Common myeloid progenitor, CD34-positive (primary cell): Measurements from ENCODE around the gene PKNOX2.

Experiments used
- CTCF ChIA-PET: fragments of 350-600 bp; sonication (Branson Sonifier 250); formaldehyde crosslinking; loops from one replicate; lab custom pipeline; 2021; ENCODE audit warnings: antibody characterized with exemption; lab: Charles Lee
- POLR2A ChIA-PET: fragments of 350-600 bp; sonication (Branson Sonifier 250); formaldehyde crosslinking; loops from one replicate; lab custom pipeline; 2021; ENCODE audit warnings: antibody characterized with exemption; lab: Charles Lee
- DNase-seq, 3 donors: peaks; one replicate each; pipeline versions ENCODE4 v3.0.0 to v3.0.0-alpha.2; 2013
- H3K27ac ChIP-seq, 2 experiments: 1 replicate in 1 of 2; 2 replicates in 1 of 2; pipeline ENCODE4 v1.7.0; 2013; ENCODE audit warnings: inconsistent platforms in 2 of 2, low read length in 2 of 2, mild to moderate bottlenecking in 2 of 2, low read depth in 1 of 2, moderate library complexity in 1 of 2; ENCODE audit not compliant: severe bottlenecking in 2 of 2, insufficient read depth in 1 of 2, poor library complexity in 1 of 2
- H3K27me3 ChIP-seq, 5 experiments: replicated peaks in 2 of 5; 1 replicate in 3 of 5; 2 replicates in 2 of 5; pipeline versions ENCODE4 v1.6.1 to v1.7.0; 2013; ENCODE audit warnings: low read length in 4 of 5, mild to moderate bottlenecking in 2 of 5, moderate library complexity in 2 of 5, inconsistent platforms in 1 of 5; ENCODE audit not compliant: insufficient read depth in 5 of 5, control insufficient read depth in 4 of 5
- H3K36me3 ChIP-seq, 4 experiments: 1 replicate in 2 of 4; 2 replicates in 2 of 4; pipeline versions ENCODE4 v1.6.1 to v1.7.0; 2013; ENCODE audit warnings: low read length in 3 of 4, control low read depth in 1 of 4, mild to moderate bottlenecking in 1 of 4; ENCODE audit not compliant: control insufficient read depth in 4 of 4, insufficient read depth in 4 of 4
- H3K4me1 ChIP-seq, 4 experiments: 1 replicate in 3 of 4; 2 replicates in 1 of 4; pipeline versions ENCODE4 v1.6.1 to v1.7.1; 2013; ENCODE audit warnings: low read length in 3 of 4, mild to moderate bottlenecking in 3 of 4, control low read depth in 1 of 4, inconsistent platforms in 1 of 4, moderate library complexity in 1 of 4; ENCODE audit not compliant: control insufficient read depth in 4 of 4, insufficient read depth in 4 of 4; ENCODE audit errors: control extremely low read depth in 1 of 4
- H3K4me3 ChIP-seq, 7 experiments: 1 replicate in 4 of 7; 2 replicates in 3 of 7; pipeline versions ENCODE4 v1.5.1 to v1.7.0; 2013; ENCODE audit warnings: mild to moderate bottlenecking in 7 of 7, low read length in 6 of 7, moderate library complexity in 6 of 7, inconsistent platforms in 2 of 7, low read depth in 2 of 7, control low read depth in 1 of 7; ENCODE audit not compliant: insufficient read depth in 4 of 7, control insufficient read depth in 1 of 7; ENCODE audit errors: extremely low read depth in 1 of 7
- H3K9me3 ChIP-seq, 5 experiments: 1 replicate in 4 of 5; 2 replicates in 1 of 5; pipeline versions ENCODE4 v1.6.1 to v1.7.1; 2013; ENCODE audit warnings: low read length in 4 of 5, mild to moderate bottlenecking in 2 of 5, inconsistent platforms in 1 of 5, low read depth in 1 of 5, moderate library complexity in 1 of 5; ENCODE audit not compliant: control insufficient read depth in 4 of 5, insufficient read depth in 2 of 5; ENCODE audit errors: control extremely low read depth in 1 of 5
- WGBS: methylation state at CpG from one replicate; pipeline ENCODE4 v1.1.5; 2013; ENCODE audit not compliant: insufficient coverage; 5-methylcytosine and 5-hydroxymethylcytosine counted together

The PKNOX2 gene

DNA sequence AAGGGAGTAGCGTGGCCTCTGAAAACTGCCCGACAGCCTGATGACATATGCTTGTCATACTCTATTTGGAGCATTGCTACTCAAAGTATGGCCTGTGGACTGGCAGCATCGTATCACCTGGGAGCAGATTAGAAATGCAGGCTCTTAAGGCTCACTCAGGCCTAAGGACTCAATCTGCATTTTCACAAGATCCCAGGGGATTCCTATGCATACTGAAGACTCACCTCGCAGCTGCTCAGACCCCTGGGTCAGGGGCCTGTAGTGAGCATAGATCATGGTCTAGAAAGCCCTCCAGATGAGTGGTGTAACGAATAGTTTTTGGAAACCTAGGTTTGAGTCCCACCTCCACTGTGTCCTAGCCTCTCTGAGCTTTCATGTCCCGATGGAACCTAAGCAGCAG lies 205.3 kb downstream of the PKNOX2 start:
- CTCF ChIA-PET, result interaction anchor here (1.3 kb wide), 1 partner anchor 21 kb away, joined by 3 read pairs; no protein-coding TSS in a partner anchor
- POLR2A ChIA-PET, result no interaction called here
- Histone ChIP-seq H3K27me3 (peaks cover 4 to 57% (median 34%) of the 10 kb centered on the region in 5 experiments), H3K27ac (no peak overlapping the region), H3K36me3 (no peaks in the 10 kb centered on the region), H3K9me3 (no peaks in the 10 kb centered on the region), H3K4me3 (no peak overlapping the region), H3K4me1 (no peaks in the 10 kb centered on the region)
- DNase-seq, result no peak
- 100% methylated on average over 6 of the region's 6 CpGs for WGBS

DNA sequence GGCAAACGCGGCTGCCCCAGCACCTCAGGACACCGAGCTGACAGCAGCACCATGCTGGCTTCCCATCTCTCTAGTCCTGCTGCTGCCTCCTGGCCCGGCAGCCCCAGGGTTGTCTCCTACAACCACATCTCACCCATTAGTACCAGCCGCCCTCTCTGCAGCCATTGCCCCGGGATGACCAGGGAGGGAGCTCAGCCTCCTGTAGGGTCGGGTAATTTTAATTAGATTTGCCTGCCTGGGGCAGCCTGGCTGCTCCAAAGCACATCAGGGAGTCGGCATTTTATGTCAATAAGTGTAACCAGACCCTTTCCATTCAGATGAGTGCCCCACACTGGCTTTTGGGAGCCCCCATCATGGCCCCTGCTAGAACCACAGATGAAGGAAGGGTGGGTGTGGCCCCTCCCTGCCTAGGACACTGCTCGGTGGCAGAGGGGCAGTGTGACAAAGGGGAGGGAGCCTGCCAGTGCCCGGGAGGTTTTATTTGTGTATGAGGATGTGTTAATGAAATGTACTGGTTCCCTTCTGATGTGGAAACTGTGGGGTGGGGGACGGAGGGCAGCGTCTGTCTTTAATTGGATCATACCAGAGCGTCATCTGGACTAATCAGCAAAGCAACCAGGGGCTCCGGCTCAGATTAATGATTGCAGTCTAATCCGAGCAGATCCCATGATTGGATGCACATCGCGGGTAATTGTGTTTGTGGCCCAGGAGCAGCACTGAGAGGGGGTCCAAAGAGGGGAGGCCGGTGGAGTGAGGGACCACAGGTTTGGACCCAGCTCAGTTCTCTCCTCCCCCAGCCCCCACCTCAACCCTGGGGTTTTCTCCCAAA lies 206.2 kb downstream of the PKNOX2 start:
- ChIA-PET POLR2A (no interaction called here), CTCF (interaction anchor here (2.7 kb wide), 1 partner anchor 24 kb away, joined by 14 read pairs; no protein-coding TSS in a partner anchor)
- WGBS, result 46% methylated on average over 15 of the region's 18 CpGs
- no peaks in the 10 kb centered on the region for H3K9me3 ChIP-seq
- H3K4me1 ChIP-seq, result no peaks in the 10 kb centered on the region
- H3K36me3 ChIP-seq, result no peaks in the 10 kb centered on the region
- no peak for DNase-seq
- peaks cover 4 to 64% (median 34%) of the 10 kb centered on the region in 5 experiments for H3K27me3 ChIP-seq
- no peak overlapping the region for H3K4me3 ChIP-seq
- no peak overlapping the region for H3K27ac ChIP-seq

DNA sequence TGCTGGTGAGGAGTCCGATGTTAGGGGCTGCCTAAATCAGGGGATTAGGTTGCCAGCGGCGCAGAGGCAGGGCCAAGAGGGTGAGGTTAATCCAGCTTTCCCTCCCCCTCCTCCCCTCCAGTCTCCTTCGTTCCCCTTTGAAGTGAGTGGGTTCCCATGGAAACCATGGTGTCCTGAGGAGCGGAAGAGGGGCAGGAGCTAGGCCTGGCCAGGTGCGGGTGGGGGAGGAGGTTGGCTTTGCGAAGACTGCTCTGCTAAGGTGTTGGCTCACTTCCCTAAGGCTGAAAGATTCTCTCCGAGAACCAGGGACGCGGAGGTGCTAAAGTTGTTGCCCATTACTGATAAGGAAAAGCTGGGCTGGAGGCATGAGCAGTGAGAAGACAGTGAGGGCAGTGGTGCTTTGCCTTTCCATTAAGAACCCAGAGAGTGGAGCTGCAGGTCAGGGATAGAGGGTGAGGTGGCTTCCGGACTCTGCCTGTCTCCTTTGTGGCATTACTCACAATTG lies 206.9 kb downstream of the PKNOX2 start:
- no peaks in the 10 kb centered on the region for H3K9me3 ChIP-seq
- no peaks in the 10 kb centered on the region for H3K36me3 ChIP-seq
- H3K4me1 ChIP-seq, result no peaks in the 10 kb centered on the region
- no peak overlapping the region for H3K27ac ChIP-seq
- CTCF ChIA-PET, result interaction anchor here (2.7 kb wide), 1 partner anchor 25 kb away, joined by 14 read pairs; no protein-coding TSS in a partner anchor
- no peak for DNase-seq
- POLR2A ChIA-PET, result no interaction called here
- H3K4me3 ChIP-seq, result no peak overlapping the region
- 21% methylated on average over 7 of the region's 11 CpGs for WGBS
- H3K27me3 ChIP-seq, result peaks cover 4 to 71% (median 34%) of the 10 kb centered on the region in 5 experiments

GRCh38 chr11:125372088-125372487 lies 207.5 kb downstream of the PKNOX2 start:
- Histone ChIP-seq H3K4me1 (no peaks in the 10 kb centered on the region), H3K36me3 (no peaks in the 10 kb centered on the region), H3K27me3 (peaks cover 4 to 75% (median 32%) of the 10 kb centered on the region in 5 experiments), H3K9me3 (no peaks in the 10 kb centered on the region), H3K4me3 (no peak overlapping the region), H3K27ac (no peak overlapping the region)
- no peak for DNase-seq
- CTCF ChIA-PET, result interaction anchor here (1.0 to 2.7 kb wide), 2 partner anchors 25 to 230 kb away, joined by 3 to 14 read pairs; no protein-coding TSS in a partner anchor
- POLR2A ChIA-PET, result no interaction called here
- 65% methylated on average over 14 of the region's 14 CpGs for WGBS

GRCh38 chr11:125372911-125373310 lies 208.4 kb downstream of the PKNOX2 start:
- ChIA-PET CTCF (interaction anchor here (1.0 to 2.7 kb wide), 2 partner anchors 26 to 231 kb away, joined by 3 to 14 read pairs; no protein-coding TSS in a partner anchor), POLR2A (no interaction called here)
- Histone ChIP-seq H3K4me1 (no peaks in the 10 kb centered on the region), H3K9me3 (no peaks in the 10 kb centered on the region), H3K36me3 (no peaks in the 10 kb centered on the region), H3K27ac (no peak overlapping the region), H3K27me3 (peaks cover 4 to 82% (median 31%) of the 10 kb centered on the region in 5 experiments), H3K4me3 (no peak overlapping the region)
- 92% methylated on average over 2 of the region's 3 CpGs for WGBS
- DNase-seq, result no peak

GRCh38 chr11:125373426-125374391 lies 209.2 kb downstream of the PKNOX2 start:
- H3K4me1 ChIP-seq, result no peaks in the 10 kb centered on the region
- H3K27me3 ChIP-seq, result peaks cover 4 to 87% (median 32%) of the 10 kb centered on the region in 5 experiments
- no peaks in the 10 kb centered on the region for H3K9me3 ChIP-seq
- H3K36me3 ChIP-seq, result no peaks in the 10 kb centered on the region
- H3K4me3 ChIP-seq, result no peak overlapping the region
- DNase-seq, result no peak
- 99% methylated on average over 12 of the region's 13 CpGs for WGBS
- CTCF ChIA-PET, result interaction anchor here (2.7 kb wide), 1 partner anchor 27 kb away, joined by 14 read pairs; no protein-coding TSS in a partner anchor
- POLR2A ChIA-PET, result no interaction called here
- no peak overlapping the region for H3K27ac ChIP-seq
